ENCODE results near the gene IL12B.
"Not testable (repeated sequence)": the region's sequence is repeated elsewhere in the genome, so short reads cannot be mapped to it uniquely, and the experiment has no call there.

Gene IL12B

GRCh38 chr5:159290741-159291140 is 39.5 kb downstream of the IL12B start:
- DNase-seq = peak in 1 of 2 experiments; percentile 3

DNA sequence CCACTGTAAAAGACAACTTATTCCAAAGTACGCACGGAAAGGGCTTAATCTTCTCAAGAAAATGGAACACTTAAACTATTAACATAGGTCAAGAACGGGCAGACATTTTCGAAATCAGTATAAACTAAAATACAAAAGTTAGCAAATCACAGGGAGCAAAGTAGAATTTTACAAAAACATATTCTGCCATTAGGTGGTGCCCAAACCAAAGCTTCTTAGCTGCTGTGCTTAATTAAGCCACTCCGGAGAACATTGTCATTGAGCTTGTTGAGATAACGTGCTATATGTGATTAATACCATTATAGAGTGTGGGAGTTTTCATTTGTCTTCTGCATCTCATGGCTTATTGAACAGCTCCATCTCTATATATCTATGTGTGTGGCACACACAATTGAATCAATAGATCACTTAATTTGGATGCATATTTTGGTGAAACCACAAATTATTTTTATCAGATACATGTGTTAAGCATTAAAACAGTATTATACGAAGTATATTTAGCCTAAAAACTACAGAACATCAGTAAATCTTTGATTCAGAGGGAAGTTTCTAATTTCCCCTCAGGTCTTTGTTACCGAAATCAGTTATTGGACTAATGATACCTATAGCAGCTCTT is 43.8 kb downstream of the IL12B start:
- peak; percentile 65 to 80 for DNase-seq

GRCh38 chr5:159274676-159275075 is 55.6 kb downstream of the IL12B start:
- peak in 1 of 2 experiments; percentile 6 for DNase-seq

DNA sequence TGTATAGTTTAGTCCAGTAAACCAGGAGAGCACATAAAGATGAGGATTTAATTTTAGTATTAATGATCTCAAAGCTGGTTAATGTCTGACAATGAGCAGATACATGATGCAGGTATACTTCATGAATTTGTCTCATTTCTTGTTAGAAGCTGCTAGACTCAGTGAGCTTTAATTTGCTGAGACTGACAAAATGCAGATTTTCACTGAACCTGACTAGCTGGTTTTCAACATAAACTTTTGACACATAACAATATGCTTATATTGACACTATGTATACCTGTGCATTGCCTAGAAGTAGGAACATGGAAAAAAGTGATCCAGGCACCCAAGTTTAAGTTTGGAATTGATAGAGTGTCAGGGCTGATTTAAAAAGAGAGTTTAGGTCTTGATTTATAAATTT is 56.4 kb downstream of the IL12B start:
- no peak for DNase-seq

- DNase-seq = no peak
Observed at GRCh38 chr5:159269723-159270122, 60.6 kb downstream of the IL12B start.

DNA sequence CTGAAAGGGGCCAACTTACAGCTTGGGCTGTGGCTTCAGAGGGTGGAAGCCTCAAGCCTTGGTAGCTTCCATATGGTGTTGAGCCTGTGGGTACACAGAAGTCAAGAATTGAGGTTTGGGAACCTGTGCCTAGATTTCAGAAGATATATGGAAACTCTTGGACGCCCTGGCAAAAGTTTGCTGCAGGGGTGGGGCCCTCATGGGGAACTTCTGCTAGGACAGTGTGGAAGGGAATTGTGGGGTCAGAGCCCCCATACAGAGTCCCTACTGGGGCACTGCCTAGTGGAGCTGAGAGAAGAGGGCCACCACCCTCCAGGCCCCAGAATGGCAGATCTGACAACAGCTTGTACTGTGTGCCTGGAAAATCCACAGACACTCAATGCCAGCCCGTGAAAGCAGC is 63.5 kb downstream of the IL12B start:
- not testable (repeated sequence) for DNase-seq

Measured in Kasumi-1 (cell line).